T47D (cell line): ENCODE results near the gene GNE.
A peak's percentile ranks its signal among the peaks of the same experiment; 100 is the strongest.
"Not testable (repeated sequence)": the region's sequence is repeated elsewhere in the genome, so short reads cannot be mapped to it uniquely, and the experiment has no call there.

Experiments
- DNase-seq, 2 experiments: peaks; one replicate each; pipeline versions ENCODE4 v3.0.0 to v3.0.0-alpha.2; 2011 to 2012; ENCODE audit warnings: low read depth in 1 of 2, low spot score in 1 of 2
- JUND ChIP-seq: IDR thresholded peaks from 2 replicates; pipeline ENCODE4 v1.6.1; 2012; ENCODE audit warnings: low read depth
- in situ Hi-C: cut with HindIII; loops from 2 replicates; pipeline ENCODE4 v1.10.0; 2016; ENCODE audit warnings: low sequenced_read_pairs, low pct_unique_long_range_greater_than_20kb

GNE gene

DNA sequence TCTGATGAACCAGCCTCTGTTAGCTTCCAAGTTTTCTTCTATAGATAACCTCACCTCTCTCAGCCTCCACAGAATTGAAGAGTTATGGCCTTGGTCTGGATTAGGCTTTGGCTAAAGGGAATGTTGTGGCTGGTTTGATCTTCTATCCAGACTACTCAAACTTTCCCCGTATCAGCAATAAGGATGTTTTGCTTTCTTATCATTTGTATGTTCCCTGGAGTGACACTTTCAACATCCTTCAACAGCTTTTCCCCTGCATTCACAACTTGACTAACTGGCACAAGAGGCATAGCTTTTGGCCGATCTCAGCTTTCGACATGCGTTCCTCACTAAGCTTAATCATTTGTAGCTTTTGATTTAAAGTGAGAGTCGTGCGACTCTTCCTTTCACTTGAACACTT is 28.1 kb upstream of the GNE start:
- in situ Hi-C loops = no loop called here
- TF ChIP-seq JUND = no peak
- DNase-seq = no peak

DNA sequence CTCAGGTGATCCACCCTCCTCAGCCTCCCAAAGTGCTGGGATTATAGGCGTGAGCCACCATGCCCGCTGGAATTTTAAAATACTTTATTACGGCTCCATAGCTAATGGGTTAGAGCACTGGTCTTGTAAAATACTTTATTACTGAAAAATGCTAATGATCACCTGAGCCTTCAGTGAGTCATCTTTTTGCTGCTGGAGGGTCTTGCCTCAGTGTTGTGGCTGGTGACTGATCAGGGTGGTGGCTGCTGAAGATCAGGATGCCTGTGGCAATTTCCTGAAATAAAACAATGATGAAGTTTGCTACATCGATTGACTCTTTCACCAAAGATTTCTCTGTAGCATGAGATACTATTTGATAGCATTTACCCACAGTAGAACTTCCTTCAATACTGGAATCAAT is 26.0 kb upstream of the GNE start:
- TF ChIP-seq JUND = no peak
- in situ Hi-C loops = no loop called here
- no peak for DNase-seq

DNA sequence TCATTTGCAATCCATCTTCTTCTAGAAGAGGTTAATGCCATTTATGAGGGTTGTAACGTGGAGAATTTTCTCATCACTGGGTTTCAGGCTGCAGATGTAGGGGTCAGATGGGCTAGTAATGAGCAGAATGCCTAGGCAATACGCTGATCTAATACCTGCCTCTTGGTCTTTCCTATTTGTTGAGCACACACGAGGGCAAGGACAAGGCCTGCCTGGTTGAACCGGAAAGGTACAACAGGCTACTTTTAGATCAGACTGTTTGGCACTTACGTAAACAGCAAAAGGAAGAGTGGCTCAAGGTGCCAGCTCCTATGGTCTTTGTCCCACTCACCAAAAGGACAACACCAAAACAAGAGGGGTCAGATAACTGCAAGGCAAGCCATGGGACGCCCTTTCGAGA is 24.0 kb upstream of the GNE start:
- no peak for TF ChIP-seq JUND
- in situ Hi-C loops = no loop called here
- no peak for DNase-seq

DNA sequence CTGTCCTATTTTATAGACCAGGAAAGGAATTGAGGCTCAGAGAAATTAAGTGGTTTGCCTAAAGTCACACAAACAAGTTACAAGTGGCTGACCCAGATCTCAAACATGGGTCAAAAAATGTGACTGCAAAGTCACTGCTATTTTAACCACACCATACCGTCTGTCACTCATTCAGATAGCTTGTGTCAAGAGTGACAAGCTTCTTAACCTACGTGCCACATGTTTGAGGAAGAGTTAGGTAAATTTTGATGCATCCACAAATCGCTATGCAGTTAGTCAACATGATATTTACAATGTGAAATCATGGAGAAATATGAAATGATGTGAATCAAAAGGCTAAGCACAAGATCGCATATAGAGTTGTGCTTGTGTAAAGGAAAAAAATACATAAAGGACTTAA is 22.7 kb upstream of the GNE start:
- in situ Hi-C loops = no loop called here
- no peak for DNase-seq
- TF ChIP-seq JUND = no peak

DNA sequence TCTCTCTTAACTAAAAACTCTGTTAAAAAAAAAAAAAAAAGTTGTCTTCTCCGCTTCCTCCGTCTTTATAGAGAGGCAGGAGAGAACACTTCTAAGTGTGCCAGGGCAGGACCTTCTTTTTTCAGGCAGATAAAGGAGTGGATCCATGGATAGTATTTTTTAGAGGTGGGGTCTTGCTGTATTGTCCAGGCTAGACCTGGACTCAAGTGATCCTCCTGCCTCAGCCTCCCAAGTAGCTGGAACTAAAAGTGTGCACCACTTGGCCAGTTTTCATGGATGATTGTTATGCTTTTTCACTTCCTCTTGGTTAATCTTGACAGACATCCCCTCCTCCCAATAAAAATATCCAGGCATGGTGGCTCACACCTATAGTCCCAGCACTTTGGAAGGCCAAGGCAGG is 20.0 kb upstream of the GNE start:
- in situ Hi-C loops = no loop called here
- TF ChIP-seq JUND = no peak
- DNase-seq = no peak

DNA sequence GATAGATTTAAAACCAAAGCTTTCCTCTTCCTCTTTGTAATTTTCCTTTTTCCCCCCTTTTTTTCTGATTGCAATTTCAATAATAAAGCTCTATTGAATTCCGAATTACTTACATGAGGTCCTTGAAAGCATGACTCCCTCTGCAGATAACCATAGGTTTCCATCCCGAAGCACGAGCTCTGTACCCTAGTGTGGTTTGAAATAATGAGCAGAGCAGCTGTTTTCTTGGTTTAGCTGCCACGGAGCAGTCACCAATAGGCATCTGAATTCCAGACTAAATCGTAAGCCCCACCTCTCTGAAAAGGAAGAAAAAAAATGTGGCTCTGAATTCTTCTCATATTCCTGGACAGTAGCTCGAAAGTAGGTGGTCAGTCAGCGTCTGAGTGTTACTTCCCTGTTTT is 18.5 kb upstream of the GNE start:
- DNase-seq = peak; percentile 30 to 59

DNA sequence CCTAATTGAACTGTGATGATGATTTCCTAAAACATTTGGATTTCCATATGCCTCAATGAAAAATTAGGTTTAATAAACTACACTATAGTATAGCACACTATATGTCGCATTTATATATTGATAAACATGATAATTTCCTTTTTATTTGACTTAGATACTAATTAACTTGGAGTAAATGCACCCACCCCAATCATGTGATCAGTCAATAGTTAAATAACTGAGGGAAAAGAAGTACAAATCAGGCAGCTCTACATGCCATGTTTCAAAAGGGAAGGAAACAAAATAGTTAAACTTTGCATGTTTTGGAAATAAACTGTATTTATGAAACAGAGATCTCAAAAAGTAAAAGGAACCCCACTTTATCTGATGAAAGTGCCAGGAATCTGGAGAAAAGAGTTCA is 18.0 kb upstream of the GNE start:
- TF ChIP-seq JUND = no peak
- DNase-seq = no peak
- in situ Hi-C loops = no loop called here

More for the DNA sequence above, 18.5 kb upstream of the GNE start:
- in situ Hi-C loops = no loop called here
- TF ChIP-seq JUND = no peak

DNA sequence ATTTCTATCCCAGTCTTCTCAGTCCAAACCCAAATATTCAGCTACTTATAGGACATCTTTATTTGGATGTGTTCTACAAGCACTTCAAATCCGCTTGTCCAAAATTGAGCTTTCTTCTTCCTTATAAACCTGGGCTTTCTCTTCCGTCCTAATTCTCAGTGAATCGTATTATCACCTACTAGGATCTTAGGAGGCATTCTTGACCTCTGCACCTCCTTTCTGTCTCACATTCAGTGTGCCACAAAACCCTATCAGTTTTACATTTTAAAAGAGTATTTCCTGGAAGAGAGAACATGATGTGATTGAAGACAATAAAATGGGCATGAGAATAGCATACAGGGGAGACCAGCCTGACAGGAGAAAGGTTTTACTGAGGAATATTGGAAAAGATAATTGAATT is 16.8 kb upstream of the GNE start:
- in situ Hi-C loops = no loop called here

DNA sequence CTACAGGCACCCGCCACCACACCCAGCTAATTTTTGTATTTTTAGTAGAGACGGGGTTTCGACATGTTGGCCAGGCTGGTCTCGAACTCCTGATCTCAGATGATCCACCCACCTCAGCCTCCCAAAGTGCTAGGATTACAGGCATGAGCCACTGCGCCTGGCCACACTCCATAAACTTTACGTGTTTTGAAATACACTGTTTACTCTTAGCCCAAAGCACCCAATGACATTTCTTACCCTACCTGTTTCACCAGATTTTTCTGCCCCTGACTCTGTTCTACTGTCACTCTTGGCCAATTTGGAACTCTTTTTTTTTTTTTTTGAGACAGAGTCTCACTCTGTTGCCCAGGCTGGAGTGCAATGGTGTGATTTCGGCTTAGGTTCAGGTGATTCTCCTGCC is 15.1 kb upstream of the GNE start:
- peak; percentile 56 to 95 for DNase-seq

More for the DNA sequence above, 16.8 kb upstream of the GNE start:
- no peak for DNase-seq
- TF ChIP-seq JUND = no peak

DNA sequence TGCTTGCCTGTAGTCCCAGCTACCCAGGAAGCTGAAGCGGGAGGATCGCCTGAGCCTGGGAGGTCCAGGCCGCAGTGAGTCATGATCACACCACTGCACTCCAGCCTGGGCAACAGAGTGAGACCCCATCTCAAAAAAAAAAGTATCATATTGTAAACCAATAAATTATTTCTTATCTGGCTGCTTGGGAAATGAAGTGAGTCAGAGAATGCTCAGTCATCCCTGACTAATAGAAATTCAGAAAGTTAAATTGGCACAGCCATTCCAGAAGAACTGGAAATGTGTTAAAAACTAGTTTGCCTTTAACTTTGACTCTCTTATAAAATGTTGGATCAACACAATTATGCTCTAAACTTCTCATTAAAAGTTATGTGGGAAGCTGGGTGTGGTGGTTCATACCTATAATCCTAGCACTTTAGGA is 9.8 kb upstream of the GNE start:
- DNase-seq = no peak
- TF ChIP-seq JUND = no peak
- in situ Hi-C loops = no loop called here

More for the DNA sequence above, 15.1 kb upstream of the GNE start:
- in situ Hi-C loops = not testable (repeated sequence)

DNA sequence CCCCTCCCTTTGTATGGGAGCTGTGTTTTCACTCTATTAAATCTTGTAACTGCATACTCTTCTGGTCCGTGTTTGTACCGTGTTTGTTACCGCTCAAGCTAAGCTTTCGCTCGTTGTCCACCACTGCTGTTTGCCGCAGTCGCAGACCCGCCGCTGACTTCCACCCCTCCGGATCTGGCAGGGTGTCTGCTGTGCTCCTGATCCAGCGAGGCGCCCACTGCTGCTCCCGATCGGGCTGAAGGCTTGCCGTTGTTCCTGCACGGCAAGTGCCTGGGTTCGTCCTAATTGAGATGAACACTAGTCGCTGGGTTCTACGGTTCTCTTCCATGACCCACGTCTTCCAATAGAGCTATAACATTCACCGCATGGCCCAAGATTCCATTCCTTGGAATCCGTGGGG is 6.6 kb upstream of the GNE start:
- no peak for DNase-seq
- TF ChIP-seq JUND = no peak
- in situ Hi-C loops = no loop called here

DNA sequence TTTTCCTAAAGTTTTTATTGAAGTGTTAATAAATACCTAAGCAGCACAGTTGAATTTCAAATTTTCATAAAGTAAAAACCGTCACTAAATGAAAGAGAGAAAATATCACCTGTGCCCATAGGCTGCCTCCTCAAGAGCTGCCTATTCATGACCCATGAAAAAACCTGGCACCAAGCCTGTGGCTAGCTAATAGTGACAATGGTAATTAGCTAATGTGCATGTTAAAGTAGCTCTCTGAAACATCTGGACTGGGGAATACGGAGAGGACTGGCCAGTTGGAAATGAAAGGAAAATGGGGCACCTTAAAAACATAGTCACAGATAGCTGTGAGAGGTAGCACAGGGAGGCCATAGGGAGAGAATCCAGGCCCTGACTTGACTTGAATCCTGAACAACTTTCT is 5.4 kb upstream of the GNE start:
- no peak for DNase-seq
- in situ Hi-C loops = no loop called here
- no peak for TF ChIP-seq JUND

DNA sequence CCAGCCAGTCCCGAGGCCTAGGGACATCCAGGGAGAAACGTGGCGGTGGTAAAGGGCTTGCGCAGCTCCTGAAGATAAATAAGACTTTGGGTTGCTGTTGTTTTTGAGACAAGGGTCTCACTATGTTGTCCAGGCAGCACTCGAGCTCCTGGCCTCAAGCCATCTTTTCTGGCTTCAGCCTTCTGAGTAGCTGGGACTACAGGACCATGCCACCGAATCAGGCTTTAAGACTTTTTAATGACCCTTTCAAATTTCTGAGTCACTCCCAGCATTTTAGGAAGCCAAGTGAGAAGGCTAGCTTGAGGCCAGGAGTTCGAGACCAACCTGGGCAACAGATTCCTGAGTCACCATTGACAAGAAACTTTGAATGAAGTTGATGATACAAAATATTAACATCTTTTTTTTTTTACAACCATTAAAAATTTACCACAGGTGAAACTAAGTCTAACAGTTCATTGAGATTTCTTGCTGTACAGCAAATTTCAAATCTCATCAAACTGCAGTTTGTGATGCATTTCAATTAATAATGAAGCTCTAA is 817 bp upstream of the GNE start:
- DNase-seq = no peak
- in situ Hi-C loops = no loop called here
- TF ChIP-seq JUND = no peak

DNA sequence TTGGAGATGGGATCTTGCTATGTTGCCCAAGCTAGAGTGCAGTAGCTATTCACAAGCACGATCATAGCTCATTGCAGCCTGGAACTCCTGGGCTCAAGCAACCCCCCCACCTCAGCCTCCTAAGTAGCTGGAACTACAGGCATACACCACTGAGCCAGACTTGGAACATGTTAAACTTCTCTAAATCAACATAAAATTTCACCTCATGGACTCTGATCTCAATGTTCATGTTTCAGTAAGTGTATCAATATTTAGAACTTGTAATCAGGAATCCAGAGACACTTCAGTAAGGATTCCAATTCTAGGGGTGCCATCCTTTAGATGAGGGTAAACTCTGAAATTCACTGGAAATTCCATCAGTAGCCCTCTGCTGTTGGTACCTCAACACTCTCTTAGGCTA is 6.8 kb downstream of the GNE start:
- no peak for DNase-seq
- no peak for TF ChIP-seq JUND
- in situ Hi-C loops = no loop called here

DNA sequence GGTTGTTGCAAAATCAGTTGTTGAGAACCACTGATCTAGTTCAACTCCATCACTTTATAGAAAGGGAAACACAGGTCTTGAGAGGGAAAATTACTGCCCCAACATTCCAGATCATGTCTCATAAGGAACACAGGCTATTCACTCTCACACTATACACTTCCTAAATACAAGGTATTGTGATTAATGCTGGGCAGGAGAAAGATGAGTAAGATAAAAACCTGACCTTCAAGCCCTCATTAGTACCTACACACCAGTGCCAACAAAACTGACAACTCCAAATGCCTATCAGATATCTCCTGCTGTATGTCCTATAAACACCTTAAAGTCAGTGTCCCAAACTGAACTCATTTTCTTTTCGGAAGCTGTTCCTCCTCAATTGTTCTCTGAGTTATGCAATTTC is 8.2 kb downstream of the GNE start:
- no peak for DNase-seq
- TF ChIP-seq JUND = no peak
- in situ Hi-C loops = no loop called here
